ENCODE results near the gene MYOT. TPM values are rescaled to one million over a fixed set of nuclear protein-coding genes. Genes with fewer than 3 reads are reported as not detected.

MYOT gene
- total RNA-seq, 1 experiment from 2014 or later, result not detected

DNA sequence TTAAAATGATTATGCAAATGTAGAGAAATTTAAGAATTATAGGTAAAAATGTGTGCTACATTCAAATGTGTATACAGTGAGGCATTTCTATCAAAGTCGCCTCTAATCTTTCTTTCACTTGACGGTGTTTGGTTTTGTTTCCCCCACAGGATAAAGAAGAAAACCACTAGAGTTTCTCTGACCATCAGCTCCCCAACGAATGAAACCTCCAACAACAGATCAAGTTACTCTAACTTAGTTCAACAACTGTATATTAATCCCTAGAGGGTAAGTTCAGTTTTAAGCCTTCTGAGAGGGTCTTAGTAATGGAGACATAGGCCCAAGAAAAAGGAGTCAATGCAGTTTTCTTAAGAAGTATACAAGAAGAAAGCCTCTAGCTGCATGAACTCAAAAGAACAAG, 11.5 kb upstream of the MYOT start:
- TF ChIP-seq, protein P1, sequence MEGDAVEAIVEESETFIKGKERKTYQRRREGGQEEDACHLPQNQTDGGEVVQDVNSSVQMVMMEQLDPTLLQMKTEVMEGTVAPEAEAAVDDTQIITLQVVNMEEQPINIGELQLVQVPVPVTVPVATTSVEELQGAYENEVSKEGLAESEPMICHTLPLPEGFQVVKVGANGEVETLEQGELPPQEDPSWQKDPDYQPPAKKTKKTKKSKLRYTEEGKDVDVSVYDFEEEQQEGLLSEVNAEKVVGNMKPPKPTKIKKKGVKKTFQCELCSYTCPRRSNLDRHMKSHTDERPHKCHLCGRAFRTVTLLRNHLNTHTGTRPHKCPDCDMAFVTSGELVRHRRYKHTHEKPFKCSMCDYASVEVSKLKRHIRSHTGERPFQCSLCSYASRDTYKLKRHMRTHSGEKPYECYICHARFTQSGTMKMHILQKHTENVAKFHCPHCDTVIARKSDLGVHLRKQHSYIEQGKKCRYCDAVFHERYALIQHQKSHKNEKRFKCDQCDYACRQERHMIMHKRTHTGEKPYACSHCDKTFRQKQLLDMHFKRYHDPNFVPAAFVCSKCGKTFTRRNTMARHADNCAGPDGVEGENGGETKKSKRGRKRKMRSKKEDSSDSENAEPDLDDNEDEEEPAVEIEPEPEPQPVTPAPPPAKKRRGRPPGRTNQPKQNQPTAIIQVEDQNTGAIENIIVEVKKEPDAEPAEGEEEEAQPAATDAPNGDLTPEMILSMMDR (conservative IDR thresholded peaks at IDR 0.05), result no peak
- H3K4me1 Mint-ChIP-seq, result peaks cover 4% of the 10 kb centered on the region in 2 experiments; a peak in 2 of 4 replicates

More for the DNA sequence above, 11.5 kb upstream of the MYOT start:
- H3K56ac ChIP-seq (ENCODE audit: insufficient read length, low read depth, low read length), result no peak overlapping the region
- H3K14ac ChIP-seq (ENCODE audit: insufficient read depth, low read length), result no peak overlapping the region
- H2AK5ac ChIP-seq (ENCODE audit: insufficient read length, low read length), result no peak overlapping the region
- no peaks in the 10 kb centered on the region for H3K79me2 ChIP-seq (ENCODE audit: insufficient read depth, low read length)
- H4K91ac ChIP-seq (ENCODE audit: insufficient read length, low read depth, low read length), result no peak overlapping the region
- H3K4ac ChIP-seq (ENCODE audit: low read depth, low read length), result no peak overlapping the region
- no CpG with 5 or more reads among the region's 3 CpGs for WGBS (ENCODE audit: extremely low coverage, insufficient read length, low lambda C conversion rate)
- Mint-ChIP-seq H3K4me3 (no peak overlapping the region), H3K36me3 (ENCODE audit: insufficient read depth in 1 of 3, low read depth in 3 of 3) (no peaks in the 10 kb centered on the region), H3K9me3 (peaks cover 2 to 4% of the 10 kb centered on the region in 2 experiments; a peak in 2 of 5 replicates), H3K27me3 (ENCODE audit: low read depth) (no peaks in the 10 kb centered on the region), H3K27ac (no peak overlapping the region)
- no peak for DNase-seq
- no peak overlapping the region for H2BK20ac ChIP-seq (ENCODE audit: low read depth, low read length, poor library complexity, severe bottlenecking)
- H3K23ac ChIP-seq (ENCODE audit: insufficient read length, low read depth, low read length), result no peak overlapping the region
- no peak overlapping the region for H3K18ac ChIP-seq (ENCODE audit: insufficient read length, low read depth, low read length)
- no peaks in the 10 kb centered on the region for H4K20me1 ChIP-seq (ENCODE audit: control insufficient read depth, insufficient read depth, insufficient read length)
- no peaks in the 10 kb centered on the region for H3K9me3 ChIP-seq (ENCODE audit: control insufficient read depth, low read depth, low read length)
- no peak overlapping the region for H3T11ph ChIP-seq (ENCODE audit: low read length)
- H4K8ac ChIP-seq (replicated peaks; ENCODE audit: insufficient read length, low read depth, low read length), result no peak overlapping the region
- H3K4me2 ChIP-seq (ENCODE audit: insufficient read depth, insufficient read length, low read length), result no peak overlapping the region
- H2BK15ac ChIP-seq (ENCODE audit: low read depth, low read length), result no peak overlapping the region
- H3K27me3 ChIP-seq (ENCODE audit: insufficient read depth, low read length), result no peaks in the 10 kb centered on the region
- H3K79me1 ChIP-seq (ENCODE audit: insufficient read depth, low read depth, low read length, poor library complexity, severe bottlenecking), result no peaks in the 10 kb centered on the region
- no peak overlapping the region for H2BK120ac ChIP-seq (ENCODE audit: low read depth, low read length, poor library complexity, severe bottlenecking)
- H3K9ac ChIP-seq (ENCODE audit: extremely low read depth, insufficient read length, low read length), result no peak overlapping the region
- H3K27ac ChIP-seq (ENCODE audit: insufficient read length, low read depth, low read length), result no peak overlapping the region
- H2BK12ac ChIP-seq (ENCODE audit: insufficient read length, low read depth, low read length), result no peak overlapping the region
- H2BK5ac ChIP-seq (ENCODE audit: insufficient read length, low read length), result no peak overlapping the region
- no peaks in the 10 kb centered on the region for H3K23me2 ChIP-seq (ENCODE audit: insufficient read length, low read depth, low read length, poor library complexity, severe bottlenecking)
- H2AFZ ChIP-seq (ENCODE audit: low read length), result no peak overlapping the region
- no peaks in the 10 kb centered on the region for H3K4me1 ChIP-seq (ENCODE audit: insufficient read depth, low read length)
- H4K5ac ChIP-seq (ENCODE audit: insufficient read length, low read depth, low read length), result no peak overlapping the region

All from H9 (cell line).